SK-N-SH treated with all-trans-retinoic acid at 6 μM for 48 hours (cell line): ENCODE results near the gene SMARCA2.

Experiments used
- ATAC-seq: fragments of 200-7000 bp; cut with Tn5 transposase; 3 replicates; pipeline ENCODE4 v1.9.1; 2020; ENCODE audit warnings: mild to moderate bottlenecking, moderate library complexity
- ARNTL ChIP-seq: fragments of 450-650 bp; formaldehyde crosslinking; IDR thresholded peaks from 2 replicates; pipeline ENCODE4 v1.5.0; 2020; ENCODE audit warnings: low read depth, mild to moderate bottlenecking, moderate library complexity, borderline replicate concordance
- BACH2 ChIP-seq: fragments of 250-450 bp; sonication (Bioruptor Pico); IDR thresholded peaks from 2 replicates; pipeline ENCODE4 v1.9.0; 2021; ENCODE audit warnings: mild to moderate bottlenecking, borderline replicate concordance
- CREB5 ChIP-seq: fragments of 250-450 bp; sonication (Bioruptor Pico); IDR thresholded peaks from 2 replicates; pipeline ENCODE4 v1.5.1; 2020; ENCODE audit warnings: low read depth, mild to moderate bottlenecking, moderate library complexity
- CSDC2 ChIP-seq: fragments of 250-450 bp; sonication (Bioruptor Pico); IDR thresholded peaks from 2 replicates; pipeline ENCODE4 v1.5.0; 2020; ENCODE audit warnings: mild to moderate bottlenecking, moderate library complexity
- ESRRG ChIP-seq: fragments of 250-450 bp; sonication (Bioruptor Pico); IDR thresholded peaks from 2 replicates; pipeline ENCODE4 v1.6.1; 2021; ENCODE audit warnings: mild to moderate bottlenecking
- GLIS3 ChIP-seq: fragments of 250-450 bp; sonication (Bioruptor Pico); IDR thresholded peaks from 2 replicates; pipeline ENCODE4 v1.5.0; 2020; ENCODE audit warnings: mild to moderate bottlenecking, moderate library complexity
- ISL1 ChIP-seq: fragments of 250-450 bp; sonication (Bioruptor Pico); IDR thresholded peaks from 2 replicates; pipeline ENCODE4 v2.1.2; 2022; ENCODE audit warnings: mild to moderate bottlenecking, moderate library complexity
- OSR1 ChIP-seq: fragments of 250-450 bp; sonication (Bioruptor Pico); IDR thresholded peaks from 2 replicates; pipeline ENCODE4 v1.8.0; 2022; ENCODE audit warnings: moderate library complexity, mild to moderate bottlenecking, inconsistent platforms
- PATZ1 ChIP-seq: fragments of 250-450 bp; sonication (Bioruptor Pico); IDR thresholded peaks from 2 replicates; pipeline ENCODE4 v1.8.0; 2020; ENCODE audit warnings: mild to moderate bottlenecking, moderate library complexity, borderline replicate concordance
- POU6F1 ChIP-seq: fragments of 250-450 bp; sonication (Bioruptor Pico); IDR thresholded peaks from 2 replicates; pipeline ENCODE4 v1.8.0; 2021; ENCODE audit warnings: low read depth, mild to moderate bottlenecking, moderate library complexity, borderline replicate concordance
- PPARA ChIP-seq: fragments of 250-450 bp; sonication (Bioruptor Pico); IDR thresholded peaks from 2 replicates; pipeline ENCODE4 v1.5.0; 2020; ENCODE audit warnings: mild to moderate bottlenecking, borderline replicate concordance
- SNAI2 ChIP-seq: fragments of 250-450 bp; sonication (Bioruptor Pico); IDR thresholded peaks from 2 replicates; pipeline ENCODE4 v1.5.0; 2020; ENCODE audit warnings: mild to moderate bottlenecking, moderate library complexity
- TCF4 ChIP-seq: fragments of 250-450 bp; sonication (Bioruptor Pico); IDR thresholded peaks from 2 replicates; pipeline ENCODE4 v1.8.0; 2021; ENCODE audit warnings: mild to moderate bottlenecking, moderate library complexity, borderline replicate concordance
- TOX ChIP-seq: fragments of 250-450 bp; sonication (Bioruptor Pico); IDR thresholded peaks from 2 replicates; pipeline ENCODE4 v1.8.0; 2021; ENCODE audit warnings: mild to moderate bottlenecking, moderate library complexity, borderline replicate concordance
- ZC3H10 ChIP-seq: fragments of 250-450 bp; sonication (Bioruptor Pico); IDR thresholded peaks from 2 replicates; pipeline ENCODE4 v1.5.1; 2021; ENCODE audit warnings: mild to moderate bottlenecking, moderate library complexity
- ZFP3 ChIP-seq: fragments of 250-450 bp; sonication (Bioruptor Pico); IDR thresholded peaks from 2 replicates; pipeline ENCODE4 v1.5.0; 2020; ENCODE audit warnings: mild to moderate bottlenecking, moderate library complexity
- ZFP30 ChIP-seq: fragments of 450-650 bp; formaldehyde crosslinking; IDR thresholded peaks from 2 replicates; pipeline ENCODE4 v1.5.0; 2022; ENCODE audit warnings: mild to moderate bottlenecking, moderate library complexity
- ZNF565 ChIP-seq: fragments of 450-650 bp; formaldehyde crosslinking; conservative IDR thresholded peaks from 2 replicates; pipeline ENCODE4 v1.5.0; 2020; ENCODE audit warnings: low read depth, mild to moderate bottlenecking, moderate library complexity
- ZNF70 ChIP-seq: fragments of 450-650 bp; formaldehyde crosslinking; IDR thresholded peaks from 2 replicates; pipeline ENCODE4 v1.5.0; 2020; ENCODE audit warnings: mild to moderate bottlenecking, moderate library complexity
- ZNF8 ChIP-seq: fragments of 450-650 bp; formaldehyde crosslinking; IDR thresholded peaks from 2 replicates; pipeline ENCODE4 v1.5.0; 2020; ENCODE audit warnings: mild to moderate bottlenecking, moderate library complexity
- TF ChIP-seq, protein P1 (sequence below): fragments of 250-450 bp; sonication (Bioruptor Pico); IDR thresholded peaks from 2 replicates; pipeline ENCODE4 v1.5.0; 2020; ENCODE audit warnings: mild to moderate bottlenecking, moderate library complexity

SMARCA2 gene

GRCh38 chr9:2209400-2209799 lies 194.3 kb downstream of the SMARCA2 start:
- ATAC-seq, result no peak
- TF ChIP-seq BACH2 (CRISPR knock-in tag), result no peak
- TF ChIP-seq ZNF70 (CRISPR knock-in tag), result no peak
- no peak for TF ChIP-seq GLIS3 (CRISPR knock-in tag)
- TF ChIP-seq OSR1 (CRISPR knock-in tag), result no peak
- TF ChIP-seq ARNTL (CRISPR knock-in tag), result no peak
- no peak for TF ChIP-seq ZFP30 (CRISPR knock-in tag)
- no peak for TF ChIP-seq SNAI2 (CRISPR knock-in tag)
- TF ChIP-seq PATZ1 (CRISPR knock-in tag), result no peak
- TF ChIP-seq, protein P1, sequence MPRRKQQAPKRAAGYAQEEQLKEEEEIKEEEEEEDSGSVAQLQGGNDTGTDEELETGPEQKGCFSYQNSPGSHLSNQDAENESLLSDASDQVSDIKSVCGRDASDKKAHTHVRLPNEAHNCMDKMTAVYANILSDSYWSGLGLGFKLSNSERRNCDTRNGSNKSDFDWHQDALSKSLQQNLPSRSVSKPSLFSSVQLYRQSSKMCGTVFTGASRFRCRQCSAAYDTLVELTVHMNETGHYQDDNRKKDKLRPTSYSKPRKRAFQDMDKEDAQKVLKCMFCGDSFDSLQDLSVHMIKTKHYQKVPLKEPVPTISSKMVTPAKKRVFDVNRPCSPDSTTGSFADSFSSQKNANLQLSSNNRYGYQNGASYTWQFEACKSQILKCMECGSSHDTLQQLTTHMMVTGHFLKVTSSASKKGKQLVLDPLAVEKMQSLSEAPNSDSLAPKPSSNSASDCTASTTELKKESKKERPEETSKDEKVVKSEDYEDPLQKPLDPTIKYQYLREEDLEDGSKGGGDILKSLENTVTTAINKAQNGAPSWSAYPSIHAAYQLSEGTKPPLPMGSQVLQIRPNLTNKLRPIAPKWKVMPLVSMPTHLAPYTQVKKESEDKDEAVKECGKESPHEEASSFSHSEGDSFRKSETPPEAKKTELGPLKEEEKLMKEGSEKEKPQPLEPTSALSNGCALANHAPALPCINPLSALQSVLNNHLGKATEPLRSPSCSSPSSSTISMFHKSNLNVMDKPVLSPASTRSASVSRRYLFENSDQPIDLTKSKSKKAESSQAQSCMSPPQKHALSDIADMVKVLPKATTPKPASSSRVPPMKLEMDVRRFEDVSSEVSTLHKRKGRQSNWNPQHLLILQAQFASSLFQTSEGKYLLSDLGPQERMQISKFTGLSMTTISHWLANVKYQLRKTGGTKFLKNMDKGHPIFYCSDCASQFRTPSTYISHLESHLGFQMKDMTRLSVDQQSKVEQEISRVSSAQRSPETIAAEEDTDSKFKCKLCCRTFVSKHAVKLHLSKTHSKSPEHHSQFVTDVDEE, result no peak

GRCh38 chr9:2210201-2210600 lies 195.1 kb downstream of the SMARCA2 start:
- no peak for TF ChIP-seq ZNF565 (CRISPR knock-in tag)
- TF ChIP-seq, protein P1, result no peak
- no peak for TF ChIP-seq CSDC2 (CRISPR knock-in tag)
- TF ChIP-seq TCF4 (CRISPR knock-in tag), result no peak
- no peak for TF ChIP-seq OSR1 (CRISPR knock-in tag)
- no peak for TF ChIP-seq ZFP30 (CRISPR knock-in tag)
- no peak for TF ChIP-seq ESRRG (CRISPR knock-in tag)
- TF ChIP-seq PPARA (CRISPR knock-in tag), result no peak
- TF ChIP-seq TOX (CRISPR knock-in tag), result no peak
- TF ChIP-seq ZFP3 (CRISPR knock-in tag), result no peak
- no peak for TF ChIP-seq CREB5 (CRISPR knock-in tag)
- TF ChIP-seq ZNF70 (CRISPR knock-in tag), result no peak
- no peak for TF ChIP-seq ZNF8
- no peak for TF ChIP-seq ZC3H10
- TF ChIP-seq GLIS3 (CRISPR knock-in tag), result no peak
- TF ChIP-seq POU6F1 (CRISPR knock-in tag), result no peak
- no peak for TF ChIP-seq PATZ1 (CRISPR knock-in tag)
- no peak for TF ChIP-seq ISL1 (CRISPR knock-in tag)
- TF ChIP-seq BACH2 (CRISPR knock-in tag), result no peak
- ATAC-seq, result no peak
